WERI-Rb-1 (cell line): ENCODE measurements around the gene GLB1L2.
A peak's percentile ranks its signal among the peaks of the same experiment; 100 is the strongest.

Experiments
- DNase-seq: peaks from one replicate; pipeline ENCODE4 v3.0.0-alpha.2; 2020
- H3K27ac ChIP-seq: fragments of 250-450 bp; sonication (Bioruptor Pico); 2 replicates; pipeline ENCODE4 v1.5.1; 2020; ENCODE audit warnings: mild to moderate bottlenecking, moderate library complexity
- H3K27me3 ChIP-seq: fragments of 250-450 bp; sonication (Bioruptor Pico); 2 replicates; pipeline ENCODE4 v1.5.1; 2021; ENCODE audit warnings: mild to moderate bottlenecking, low read depth, moderate library complexity; ENCODE audit not compliant: insufficient read depth, severe bottlenecking
- H3K36me3 ChIP-seq: fragments of 250-450 bp; sonication (Bioruptor Pico); 2 replicates; pipeline ENCODE4 v1.5.1; 2020; ENCODE audit warnings: mild to moderate bottlenecking, moderate library complexity
- H3K4me3 ChIP-seq: 2 replicates; pipeline ENCODE4 v1.5.1; 2011; ENCODE audit warnings: low read depth, mild to moderate bottlenecking, control low read depth, low read length
- H3K9me3 ChIP-seq: fragments of 250-450 bp; sonication (Bioruptor Pico); 2 replicates; pipeline ENCODE4 v1.5.1; 2021; ENCODE audit warnings: mild to moderate bottlenecking, moderate library complexity; ENCODE audit not compliant: severe bottlenecking
- CTCF ChIP-seq: IDR thresholded peaks from 2 replicates; pipeline ENCODE4 v1.5.1; 2011; ENCODE audit warnings: low read depth, mild to moderate bottlenecking, control low read depth, inconsistent platforms, low read length

GLB1L2 gene

DNA sequence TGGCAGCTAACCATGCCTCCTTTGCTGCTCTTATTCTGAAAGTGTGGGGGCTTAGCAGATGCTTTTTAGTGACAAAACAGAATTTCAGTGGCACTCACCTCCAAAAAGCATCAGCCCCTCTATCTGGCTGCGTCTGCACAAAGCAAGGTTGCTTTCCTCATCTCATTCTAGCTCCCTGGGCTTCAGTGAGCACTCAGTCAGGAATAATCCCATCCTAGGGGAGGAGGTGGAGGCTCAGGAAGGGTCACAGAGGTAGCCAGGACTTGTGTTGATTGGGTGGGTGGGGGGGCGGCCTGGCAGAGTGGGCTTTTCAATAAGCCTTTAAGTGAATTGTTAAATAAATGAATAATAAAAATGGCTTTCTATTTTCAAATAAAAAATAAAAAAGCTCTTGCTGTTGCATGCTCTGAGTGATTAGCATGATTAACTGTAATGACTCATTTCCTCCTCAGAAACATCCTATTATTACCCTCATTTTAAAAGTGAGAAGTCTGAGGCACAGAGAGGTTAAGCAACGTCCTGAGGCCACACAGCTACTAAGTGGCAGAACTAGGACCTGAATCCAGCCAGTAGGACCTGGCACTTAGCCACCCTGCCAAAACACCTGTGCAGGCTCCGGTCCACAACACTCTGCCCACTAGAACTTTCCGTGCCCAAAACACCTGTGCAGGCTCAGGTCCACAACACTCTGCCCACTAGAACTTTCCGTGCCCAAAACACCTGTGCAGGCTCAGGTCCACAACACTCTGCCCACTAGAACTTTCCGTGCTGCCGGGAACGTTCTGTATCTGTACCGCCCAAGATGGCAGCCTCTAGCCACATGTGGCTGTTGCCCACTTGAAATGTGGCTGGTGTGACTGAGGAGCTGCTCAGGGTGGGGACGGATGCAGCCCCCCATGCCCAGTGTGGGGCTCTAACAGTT is 74.7 kb downstream of the GLB1L2 start:
- Histone ChIP-seq H3K4me3 (no peak overlapping the region), H3K9me3 (no peaks in the 10 kb centered on the region), H3K27ac (no peak overlapping the region), H3K27me3 (peaks cover 35% of the 10 kb centered on the region), H3K36me3 (no peaks in the 10 kb centered on the region)
- TF ChIP-seq CTCF = no peak
- DNase-seq = no peak

- Histone ChIP-seq H3K9me3 (no peaks in the 10 kb centered on the region), H3K27ac (no peak overlapping the region), H3K36me3 (no peaks in the 10 kb centered on the region), H3K4me3 (no peak overlapping the region), H3K27me3 (peaks cover 37% of the 10 kb centered on the region)
- TF ChIP-seq CTCF = no peak
- DNase-seq = peak; percentile 61
Observed at GRCh38 chr11:134407321-134407828, 75.6 kb downstream of the GLB1L2 start.

DNA sequence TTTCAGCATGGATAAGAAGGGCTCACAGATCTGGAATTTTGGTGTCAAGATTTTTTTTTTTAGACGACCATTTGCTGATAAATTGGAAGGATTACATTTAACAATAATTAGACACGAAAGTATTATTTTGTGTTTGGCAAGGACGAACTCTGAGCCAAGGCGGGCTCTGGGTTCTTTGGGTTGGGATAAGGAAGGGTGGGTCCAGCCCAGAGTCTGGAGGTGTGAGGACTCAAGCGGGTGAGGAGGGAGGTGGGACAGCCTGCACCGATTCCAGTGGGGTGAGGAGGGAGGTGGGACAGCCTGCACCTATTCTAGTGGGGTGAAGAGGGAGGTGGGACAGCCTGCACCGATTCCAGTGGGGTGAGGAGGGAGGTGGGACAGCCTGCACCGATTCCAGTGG is 76.1 kb downstream of the GLB1L2 start:
- H3K36me3 ChIP-seq = no peaks in the 10 kb centered on the region
- TF ChIP-seq CTCF = no peak
- peaks cover 43% of the 10 kb centered on the region for H3K27me3 ChIP-seq
- H3K9me3 ChIP-seq = no peaks in the 10 kb centered on the region
- H3K4me3 ChIP-seq = no peak overlapping the region
- H3K27ac ChIP-seq = no peak overlapping the region
- DNase-seq = no peak

- TF ChIP-seq CTCF = no peak
Observed at GRCh38 chr11:134409552-134410429, 78.0 kb downstream of the GLB1L2 start.

DNA sequence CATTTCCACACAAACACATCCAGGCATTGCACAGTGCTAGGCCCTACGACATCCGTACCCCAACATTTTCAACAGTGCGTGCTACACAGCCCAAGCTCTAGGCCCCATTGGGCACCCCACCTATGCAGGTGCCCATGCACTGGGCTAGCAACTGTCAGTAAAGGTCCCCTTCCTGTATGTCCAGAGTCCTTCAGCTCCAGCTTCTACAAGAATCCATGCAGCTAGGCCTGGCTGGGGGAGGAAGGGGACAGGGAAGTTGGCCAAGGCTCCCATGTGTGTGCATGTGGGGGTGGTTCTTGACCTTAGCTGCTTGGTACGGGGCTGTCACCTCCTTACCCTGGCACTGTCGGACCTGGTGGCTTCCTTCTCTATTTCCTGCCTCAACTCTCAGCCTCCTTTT is 79.0 kb downstream of the GLB1L2 start:
- H3K27me3 ChIP-seq = peaks cover 64% of the 10 kb centered on the region
- no peak for TF ChIP-seq CTCF
- no peak overlapping the region for H3K27ac ChIP-seq
- H3K4me3 ChIP-seq = no peak overlapping the region
- H3K36me3 ChIP-seq = no peaks in the 10 kb centered on the region
- no peaks in the 10 kb centered on the region for H3K9me3 ChIP-seq
- no peak for DNase-seq

More at GRCh38 chr11:134409552-134410429, 78.0 kb downstream of the GLB1L2 start:
- Histone ChIP-seq H3K27ac (no peak overlapping the region), H3K9me3 (no peaks in the 10 kb centered on the region), H3K36me3 (no peaks in the 10 kb centered on the region), H3K27me3 (peaks cover 56% of the 10 kb centered on the region), H3K4me3 (no peak overlapping the region)
- DNase-seq = no peak
